ENCODE results near the gene MIF4GD. TPM values are rescaled to one million over a fixed set of nuclear protein-coding genes. Genes with fewer than 3 reads are reported as not detected.

Gene MIF4GD
- total and polyA plus RNA-seq, 8 donors = 10.6 to 17.6 (median 14.7) TPM

- intact Hi-C loops (cut with DNase I) = no loop called here
- H3K27ac ChIP-seq = no peak overlapping the region
Measured at GRCh38 chr17:75316253-75316652, 45.2 kb upstream of the MIF4GD start.

GRCh38 chr17:75315541-75316243, 44.7 kb upstream of the MIF4GD start:
- Histone ChIP-seq H3K27ac (no peak overlapping the region), H3K9me3 (no peaks in the 10 kb centered on the region), H3K4me3 (no peak overlapping the region), H3K4me1 (no peaks in the 10 kb centered on the region), H3K27me3 (no peaks in the 10 kb centered on the region), H3K36me3 (peaks cover 0 to 13% (median 0%) of the 10 kb centered on the region in 3 donors)
- FAIRE-seq = no peak
- no peak for TF ChIP-seq CTCF (IDR thresholded peaks at IDR 0.05)
- 84 to 88% methylated on average over 19 of the region's 19 CpGs for WGBS, 2 donors
- ATAC-seq = peak in 1 of 4 donors; percentile 7
- DNase-seq = no peak
- intact Hi-C loops (cut with DNase I) = no loop called here

More at GRCh38 chr17:75316253-75316652, 45.2 kb upstream of the MIF4GD start:
- no peaks in the 10 kb centered on the region for H3K9me3 ChIP-seq
- no peak overlapping the region for H3K4me3 ChIP-seq
- 85 to 86% methylated on average over 5 of the region's 5 CpGs for WGBS, 2 donors
- TF ChIP-seq CTCF (IDR thresholded peaks at IDR 0.05) = no peak
- H3K27me3 ChIP-seq = no peaks in the 10 kb centered on the region
- FAIRE-seq = no peak
- no peak for ATAC-seq
- H3K4me1 ChIP-seq = no peaks in the 10 kb centered on the region
- no peak for DNase-seq
- peaks cover 0 to 15% (median 0%) of the 10 kb centered on the region in 3 donors for H3K36me3 ChIP-seq

- H3K4me1 ChIP-seq = peaks cover 0 to 6% (median 5%) of the 10 kb centered on the region in 3 donors
- H3K27me3 ChIP-seq = no peaks in the 10 kb centered on the region
- 76 to 82% methylated on average over 14 of the region's 14 CpGs for WGBS, 2 donors
- DNase-seq = peak in 1 of 6 donors; percentile 34
- no peak overlapping the region for H3K4me3 ChIP-seq
- peak overlapping the region in 2 of 4 donors; percentile 58 for H3K27ac ChIP-seq
- ATAC-seq = peak in 2 of 4 donors; percentile 37 to 41
- intact Hi-C loops (cut with DNase I) = no loop called here
- FAIRE-seq = no peak
- H3K36me3 ChIP-seq = peaks cover 0 to 5% (median 0%) of the 10 kb centered on the region in 3 donors
- no peak for TF ChIP-seq CTCF (IDR thresholded peaks at IDR 0.05)
- no peaks in the 10 kb centered on the region for H3K9me3 ChIP-seq
Measured at GRCh38 chr17:75313941-75314551, 43.0 kb upstream of the MIF4GD start.

- intact Hi-C loops (cut with DNase I) = no loop called here
- FAIRE-seq = no peak
- Histone ChIP-seq H3K4me1 (peaks cover 0 to 13% (median 8%) of the 10 kb centered on the region in 3 donors), H3K27ac (peak overlapping the region; percentile 24 to 72 (median 56)), H3K36me3 (no peaks in the 10 kb centered on the region), H3K27me3 (no peaks in the 10 kb centered on the region), H3K4me3 (no peak overlapping the region), H3K9me3 (no peaks in the 10 kb centered on the region)
- ATAC-seq = peak; percentile 78 to 88 (median 84)
- no peak for TF ChIP-seq CTCF (IDR thresholded peaks at IDR 0.05)
- 48 to 50% methylated on average over 20 of the region's 20 CpGs for WGBS, 2 donors
- DNase-seq = peak; percentile 32 to 69 (median 52)
Measured at GRCh38 chr17:75308732-75309629, 38.0 kb upstream of the MIF4GD start.

Measured in pancreas (tissue), 10 donors.